M059J (cell line): ENCODE data around the gene SLC9A9. TPM values are rescaled to one million over a fixed set of nuclear protein-coding genes. Genes with fewer than 3 reads are reported as not detected.
"Not testable (repeated sequence)": the region's sequence is repeated elsewhere in the genome, so short reads cannot be mapped to it uniquely, and the experiment has no call there.

Experiments used
- DNase-seq: peaks from one replicate; pipeline ENCODE4 v3.0.0-alpha.2; 2012; ENCODE audit warnings: low read depth
- total RNA-seq: library from RNA; depleted of rRNA; stranded (reverse); fragments of >200 nt; shearing (Covaris generic); gene quantifications from 2 replicates; pipeline ENCODE4 v1.2.3, GENCODE V29; 2014

The SLC9A9 gene
- total RNA-seq, 1 experiment from 2014 or later, result 0.10 TPM

DNA sequence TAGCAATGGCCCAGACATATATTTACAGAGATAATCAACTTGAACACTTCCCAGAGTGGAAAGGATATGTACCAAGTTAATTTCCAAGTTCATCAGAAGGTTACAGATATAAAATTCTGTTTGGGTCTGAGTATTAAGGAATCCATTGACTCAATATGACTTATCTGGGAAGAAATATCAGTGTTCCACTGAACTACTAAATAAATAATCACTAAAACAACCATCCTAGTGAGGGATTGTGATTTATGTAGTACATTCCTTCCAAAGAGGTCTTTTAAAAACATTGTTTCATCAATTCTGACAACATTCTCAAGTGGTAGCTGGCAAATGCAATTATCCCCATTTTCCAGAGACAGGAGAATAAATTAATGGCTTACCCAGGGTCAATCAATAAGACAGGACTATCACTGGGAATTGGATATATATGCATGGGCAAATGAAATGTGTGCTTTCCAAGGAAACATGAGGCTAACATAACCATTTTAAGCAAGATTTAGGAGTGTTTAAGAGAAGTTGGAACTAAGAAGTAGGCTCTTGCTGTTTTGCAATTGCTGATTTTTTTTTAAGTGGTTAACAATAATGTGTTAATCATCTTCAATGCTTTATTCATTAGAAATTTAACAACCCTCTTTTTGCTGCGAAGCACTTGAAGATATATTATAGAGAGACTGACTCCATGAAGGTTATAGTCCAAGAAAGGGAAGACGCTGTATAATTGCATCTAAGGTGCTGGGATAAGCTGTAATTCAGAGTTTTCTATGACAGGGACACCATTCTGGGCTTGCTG is 37.9 kb downstream of the SLC9A9 start:
- DNase-seq, result no peak

DNA sequence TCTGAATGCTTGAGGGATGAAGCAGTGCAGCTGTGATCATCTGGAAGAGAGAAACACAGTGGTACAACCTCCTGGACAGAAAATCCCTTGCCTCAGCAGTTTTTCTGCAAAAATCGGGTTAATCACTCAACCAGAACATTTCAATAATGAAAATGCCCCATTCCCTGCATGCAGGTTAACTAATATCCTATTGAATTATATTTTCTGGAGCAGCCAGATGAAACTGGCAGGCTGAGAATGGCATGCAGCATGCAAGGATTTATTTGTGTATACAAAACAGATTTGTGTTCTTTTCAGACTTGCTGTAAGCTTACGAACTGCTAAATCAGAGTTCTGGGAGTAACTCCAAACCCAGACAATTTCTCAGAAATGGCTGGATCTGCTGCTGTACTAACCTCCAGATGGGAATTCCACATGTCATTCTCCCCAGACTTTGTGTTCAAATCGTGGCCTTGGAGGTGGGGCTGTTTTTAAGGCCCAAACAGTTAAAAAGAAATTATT is 39.1 kb downstream of the SLC9A9 start:
- no peak for DNase-seq

DNA sequence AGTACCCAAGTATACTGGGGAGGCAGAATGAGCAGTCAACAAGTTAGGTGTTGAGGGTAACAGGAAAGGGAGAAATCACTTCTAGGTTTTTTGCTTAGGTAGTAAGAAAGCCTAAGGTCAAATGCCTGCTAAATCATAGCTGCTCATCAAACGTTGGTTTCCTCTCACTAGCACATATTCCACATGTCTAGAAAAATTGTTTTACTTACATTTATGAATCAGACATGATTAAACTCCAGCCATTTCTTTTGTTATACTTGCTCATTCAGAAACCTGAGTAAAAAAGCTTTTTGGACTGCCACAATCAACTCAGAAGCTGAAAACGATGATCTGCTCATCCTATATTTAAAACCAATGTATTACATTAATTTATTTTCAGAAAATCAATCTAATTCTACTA is 40.2 kb downstream of the SLC9A9 start:
- no peak for DNase-seq

DNA sequence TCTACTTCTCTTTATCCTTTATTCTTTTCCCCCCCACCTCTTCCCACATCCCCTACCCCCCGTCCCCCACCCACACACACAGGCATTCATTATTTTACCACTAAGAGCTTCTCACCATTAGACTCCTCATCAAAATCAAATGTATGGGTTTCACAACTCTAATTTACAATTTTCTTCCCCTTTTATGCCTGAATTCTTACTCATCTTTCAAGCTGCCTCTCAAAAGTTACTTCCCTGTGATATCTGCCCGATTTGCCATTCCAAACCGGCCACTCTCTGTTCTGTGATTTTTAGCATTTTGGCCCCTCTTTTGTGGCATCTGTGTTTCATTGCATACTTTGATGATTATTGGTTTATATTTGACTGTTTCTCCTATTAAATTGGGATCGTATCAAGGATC is 42.2 kb downstream of the SLC9A9 start:
- DNase-seq, result no peak

DNA sequence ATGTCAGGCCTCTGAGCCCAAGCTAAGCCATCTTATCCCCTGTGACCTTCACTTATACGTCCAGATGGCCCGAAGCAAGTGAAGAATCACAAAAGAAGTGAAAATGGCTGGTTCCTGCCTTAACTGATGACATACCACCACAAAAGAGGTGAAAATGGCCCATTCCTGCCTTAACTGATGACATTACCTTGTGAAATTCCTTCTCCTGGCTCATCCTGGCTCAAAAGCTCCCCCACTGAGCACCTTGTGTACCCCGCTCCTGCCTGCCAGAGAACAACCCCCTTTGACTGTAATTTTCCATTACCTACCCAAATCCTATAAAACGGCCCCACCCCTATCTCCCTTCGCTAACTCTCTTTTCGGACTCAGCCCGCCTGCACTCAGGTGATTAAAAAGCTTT is 42.8 kb downstream of the SLC9A9 start:
- not testable (repeated sequence) for DNase-seq

DNA sequence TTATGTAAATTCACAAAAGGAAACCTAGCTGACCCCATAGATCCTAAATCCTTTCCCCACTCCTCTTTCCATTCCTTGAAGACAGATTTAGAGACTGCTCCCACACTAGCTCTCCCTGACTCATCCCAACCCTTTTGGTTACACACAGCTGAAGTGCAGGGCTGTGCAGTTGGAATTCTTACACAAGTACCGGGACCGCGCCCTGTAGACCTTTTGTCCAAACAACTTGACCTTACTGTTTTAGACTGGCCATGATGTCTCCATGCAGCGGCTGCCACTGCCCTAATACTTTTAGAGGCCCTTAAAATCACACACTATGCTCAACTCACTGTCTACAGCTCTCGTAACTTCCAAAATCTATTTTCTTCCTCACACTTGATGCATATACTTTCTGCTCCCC is 47.2 kb downstream of the SLC9A9 start:
- DNase-seq, result not testable (repeated sequence)

DNA sequence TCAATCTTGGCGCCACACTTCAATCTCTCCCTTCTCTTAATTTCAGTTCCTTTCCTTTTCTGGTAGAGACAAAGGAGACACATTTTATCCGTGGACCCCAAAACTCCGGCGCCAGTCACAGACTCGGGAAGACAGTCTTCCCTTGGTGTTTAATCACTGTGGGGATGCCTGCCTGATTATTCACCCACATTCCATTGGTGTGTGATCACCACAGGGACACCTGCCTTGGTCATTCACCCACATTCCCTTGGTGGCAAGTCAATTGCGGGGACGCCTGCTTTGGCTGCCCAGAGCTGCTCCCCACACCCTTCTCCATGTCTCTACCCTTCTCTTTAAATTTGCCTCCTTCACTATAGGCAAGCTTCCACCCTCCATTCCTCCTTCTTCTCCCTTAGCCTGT is 50.1 kb downstream of the SLC9A9 start:
- DNase-seq, result peak; percentile 30

DNA sequence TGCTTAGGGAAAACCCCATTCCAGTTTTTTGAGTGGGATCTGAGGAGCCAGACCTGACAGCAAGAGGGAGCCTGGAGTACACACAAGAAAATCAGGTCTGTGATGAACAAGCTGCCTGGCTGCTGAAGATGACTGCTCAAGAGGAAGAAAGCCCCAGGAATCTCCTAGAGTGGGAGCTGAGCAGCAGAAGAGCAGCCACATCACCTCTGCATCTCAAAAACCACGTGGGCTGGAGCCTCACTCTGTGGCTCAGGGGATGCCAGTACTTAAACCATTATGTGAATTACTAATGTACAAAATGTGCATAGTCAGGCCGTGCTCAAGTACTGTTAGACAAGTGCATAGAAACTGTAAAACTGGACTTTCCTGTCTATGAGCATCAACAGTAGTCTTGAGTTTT is 52.4 kb downstream of the SLC9A9 start:
- no peak for DNase-seq

DNA sequence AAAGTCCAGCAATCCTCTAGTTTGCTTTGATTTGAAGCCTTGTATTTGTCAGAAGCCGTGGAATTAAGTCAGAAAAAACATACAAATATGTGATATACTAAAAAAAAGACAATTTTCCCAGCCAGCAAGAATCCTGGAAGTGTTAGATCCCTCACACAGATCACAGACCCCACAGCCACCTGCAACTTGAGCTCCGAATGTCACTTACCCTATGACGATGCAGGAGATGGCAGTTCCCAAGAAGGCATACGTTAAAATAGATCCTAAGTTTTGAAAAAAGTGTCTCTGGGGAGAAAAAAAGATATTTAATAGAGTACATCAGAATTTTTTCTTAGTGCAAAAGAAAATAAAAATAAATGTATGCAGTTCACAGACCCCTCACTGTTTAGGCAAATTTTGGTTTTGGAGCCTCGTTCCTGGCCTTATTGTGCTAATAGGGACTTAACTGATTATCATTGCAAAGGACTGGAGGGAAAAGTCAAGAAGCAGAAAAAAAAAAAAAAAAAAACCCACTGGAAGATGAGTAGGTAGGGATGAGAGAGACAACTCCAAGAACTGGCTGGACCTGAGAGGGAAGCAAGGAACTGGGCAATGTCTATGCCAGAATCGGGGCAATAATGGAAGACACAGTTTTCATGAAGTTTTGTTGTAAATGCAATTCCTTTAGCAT is 53.3 kb downstream of the SLC9A9 start:
- DNase-seq, result no peak

DNA sequence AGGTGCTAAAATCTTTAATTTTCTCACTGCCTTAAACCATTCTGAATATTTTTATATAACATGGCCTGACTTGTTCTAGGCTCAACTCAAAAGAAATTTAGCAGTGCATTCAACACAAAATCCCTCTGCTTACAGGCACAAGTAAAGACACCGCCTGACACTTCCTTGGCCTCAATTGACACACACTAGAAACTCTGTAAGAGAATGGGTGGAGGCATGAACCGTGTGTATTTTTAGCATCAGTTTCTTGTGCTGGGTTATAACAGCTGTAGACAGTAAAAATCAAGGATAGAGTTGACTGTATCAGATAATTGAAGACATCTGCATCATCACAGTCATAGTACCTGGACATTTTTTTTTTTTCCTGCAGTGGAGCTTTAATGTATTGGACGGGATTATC is 54.3 kb downstream of the SLC9A9 start:
- no peak for DNase-seq

DNA sequence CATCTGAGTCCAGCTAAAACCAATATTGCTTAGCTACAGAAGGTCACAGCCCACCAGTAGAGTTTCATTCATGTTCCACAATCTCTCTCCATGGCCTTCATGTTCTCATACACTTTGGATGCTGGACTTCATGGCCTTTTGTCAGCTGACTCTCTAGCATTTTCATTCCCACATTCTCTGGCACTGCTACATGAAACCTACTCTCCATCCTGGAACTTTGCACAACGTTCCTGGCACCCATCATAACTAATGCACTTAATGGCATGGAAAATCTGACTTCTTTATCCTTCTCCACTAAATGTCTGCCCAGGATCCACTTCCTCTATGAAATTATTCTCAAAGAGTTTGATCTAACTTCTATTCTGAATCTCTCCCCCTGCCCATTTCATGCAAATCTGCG is 56.9 kb downstream of the SLC9A9 start:
- no peak for DNase-seq

DNA sequence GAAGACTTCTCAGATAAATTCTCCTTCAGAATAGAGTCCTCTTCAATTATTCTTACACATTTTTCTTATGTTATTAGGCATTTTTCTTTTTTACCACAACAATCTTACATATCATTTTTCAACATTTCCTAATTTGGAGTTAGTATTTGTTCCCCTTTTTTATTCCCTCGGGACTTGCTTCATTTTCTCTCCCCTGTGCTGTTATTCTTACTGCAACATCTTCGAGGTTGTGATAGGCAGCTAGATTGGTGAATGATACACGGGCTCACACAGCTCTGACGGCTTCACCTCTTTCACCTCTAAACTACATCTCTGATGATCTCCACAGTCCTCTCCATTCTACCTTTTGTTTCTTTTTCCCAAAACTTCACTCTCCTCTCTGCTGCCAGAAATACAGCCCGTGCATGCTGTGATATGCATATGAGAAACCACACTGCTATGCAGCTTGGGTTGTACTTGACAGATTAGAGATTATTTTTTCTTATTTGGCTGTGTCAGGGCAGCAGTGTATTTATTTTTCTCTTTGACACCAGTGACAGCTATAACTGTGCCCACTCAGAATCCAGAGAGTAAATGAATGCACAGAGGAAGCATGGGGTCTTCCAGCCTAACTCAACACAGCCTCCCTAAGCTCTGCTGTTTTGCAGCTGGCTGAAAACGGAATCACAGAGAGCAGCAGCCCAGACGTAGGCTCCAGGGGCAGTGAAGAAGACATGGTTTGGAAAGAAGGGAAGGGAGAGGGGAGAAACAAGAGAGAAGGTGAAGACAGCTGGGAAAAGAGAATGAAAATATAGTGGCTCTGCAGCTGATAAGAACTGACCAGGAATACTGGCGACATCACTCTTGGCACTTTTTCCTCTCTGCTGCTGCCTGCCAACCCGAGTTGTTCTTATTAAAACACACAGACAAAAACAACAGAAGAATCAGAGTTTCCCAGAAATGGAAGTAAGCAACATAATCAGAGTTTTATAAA is 61.8 kb downstream of the SLC9A9 start:
- no peak for DNase-seq

DNA sequence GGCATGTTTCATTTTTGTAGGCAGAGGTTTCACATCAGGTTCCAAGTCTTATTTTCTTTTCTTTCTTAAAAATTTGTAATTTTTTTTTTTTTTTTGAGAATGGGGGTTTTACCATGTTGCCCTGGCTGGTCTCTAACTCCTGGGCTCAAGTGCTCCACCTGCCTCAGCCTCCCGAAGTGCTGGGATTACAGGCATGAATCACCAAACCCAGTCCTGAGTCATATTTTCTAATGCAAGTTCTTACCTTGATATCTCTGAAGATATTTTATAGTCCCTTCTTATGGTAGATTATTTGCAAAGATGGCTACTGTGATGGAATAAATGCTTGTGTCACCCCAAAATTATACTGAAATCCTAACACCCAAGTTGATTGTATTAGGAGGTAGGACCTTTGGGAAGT is 63.8 kb downstream of the SLC9A9 start:
- no peak for DNase-seq

DNA sequence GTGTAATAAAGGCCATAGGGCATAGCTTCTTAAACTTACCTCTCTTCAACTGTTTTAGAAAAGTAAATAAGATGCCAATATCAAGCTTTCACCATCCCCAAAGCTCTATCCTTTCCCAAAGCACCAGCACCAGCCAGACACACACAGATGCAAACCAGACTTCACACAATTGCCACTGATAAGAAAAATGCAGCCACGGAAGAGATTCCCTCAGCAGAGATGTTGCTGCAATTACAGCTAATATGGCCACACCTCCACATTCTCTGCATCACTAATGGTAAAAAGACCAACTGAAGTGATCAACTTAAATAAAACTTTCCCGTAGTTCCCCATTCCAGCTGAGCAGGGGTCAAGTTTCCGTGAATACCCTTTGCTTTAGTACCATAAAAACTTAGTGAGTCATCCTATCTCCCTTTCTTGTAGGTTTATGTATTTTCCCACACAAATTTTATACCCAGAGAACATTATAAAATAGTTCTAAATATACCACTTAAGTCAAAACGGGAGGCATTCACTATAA is 64.4 kb downstream of the SLC9A9 start:
- DNase-seq, result no peak

DNA sequence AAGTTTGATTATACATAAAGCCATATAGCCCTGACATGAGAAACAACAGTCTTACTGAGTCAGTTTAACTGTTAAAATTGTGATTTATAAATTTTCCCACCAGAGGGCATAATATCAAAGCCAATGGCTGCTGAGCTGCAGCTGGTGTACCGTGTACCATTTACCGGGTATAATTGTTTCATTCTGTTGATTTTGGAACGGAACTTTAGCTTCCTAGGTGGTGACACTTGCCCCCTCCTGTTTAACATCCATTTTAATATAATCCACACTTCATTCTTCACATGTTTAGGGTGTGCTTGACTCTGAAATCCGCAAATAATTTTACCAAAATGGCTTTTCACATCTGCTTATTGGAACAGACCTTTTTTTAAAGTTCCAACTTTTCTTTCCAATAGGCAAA is 72.8 kb downstream of the SLC9A9 start:
- DNase-seq, result peak; percentile 26

DNA sequence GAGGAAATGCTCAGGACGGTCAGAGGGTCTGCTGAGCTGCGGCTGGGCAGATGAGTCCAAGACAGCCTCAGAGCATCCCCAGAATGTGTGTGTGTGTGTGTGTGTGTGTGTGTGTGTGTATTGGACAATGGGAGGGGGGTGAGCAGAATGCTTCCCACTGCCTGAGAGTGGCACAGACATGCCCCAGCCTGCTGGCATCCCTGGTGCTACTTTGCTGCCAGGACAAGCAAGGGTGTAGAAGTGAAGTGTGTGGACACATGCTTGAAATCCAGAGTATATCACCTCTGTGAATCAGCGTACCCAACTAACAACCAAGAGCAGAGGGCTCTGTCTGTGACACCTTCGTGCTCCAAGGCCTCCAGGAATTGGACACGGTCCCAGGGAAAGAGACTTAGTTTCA is 76.3 kb downstream of the SLC9A9 start:
- DNase-seq, result no peak

DNA sequence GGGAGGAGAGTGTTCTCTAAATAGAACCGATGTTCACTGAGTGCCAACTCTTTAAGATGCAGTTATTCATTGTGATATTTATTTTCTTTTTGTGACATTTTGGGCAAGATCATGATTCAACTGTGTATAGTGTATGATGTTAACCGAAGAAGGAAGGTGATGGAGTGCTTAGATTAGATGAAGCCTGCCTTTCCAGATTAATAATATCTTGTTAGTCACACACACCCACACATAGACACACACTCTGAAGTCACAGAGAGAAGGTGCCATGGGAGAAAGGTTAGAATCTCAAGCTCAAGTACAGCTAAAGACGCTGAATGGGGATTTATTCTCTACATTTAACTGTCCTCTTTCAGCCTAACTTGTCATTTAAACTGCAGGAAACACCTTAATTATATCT is 77.0 kb downstream of the SLC9A9 start:
- DNase-seq, result no peak

DNA sequence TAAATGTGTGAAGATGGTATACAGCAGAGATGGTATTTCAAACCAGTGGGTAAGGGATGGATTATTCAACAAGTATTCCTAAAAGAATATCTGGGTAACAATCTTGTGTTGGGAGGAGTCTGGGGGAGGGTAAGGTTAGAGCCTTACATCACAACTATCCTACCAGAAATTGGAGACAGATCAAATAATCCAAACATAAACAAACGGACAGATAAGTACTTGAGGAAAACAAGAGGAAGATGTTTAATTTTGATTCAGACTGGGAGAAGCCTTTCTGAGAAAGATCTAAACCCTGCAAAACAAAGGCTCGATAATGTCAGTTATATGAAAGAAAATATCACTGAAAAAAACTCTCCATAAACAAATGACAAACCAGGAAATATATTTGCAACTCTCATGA is 77.9 kb downstream of the SLC9A9 start:
- no peak for DNase-seq

DNA sequence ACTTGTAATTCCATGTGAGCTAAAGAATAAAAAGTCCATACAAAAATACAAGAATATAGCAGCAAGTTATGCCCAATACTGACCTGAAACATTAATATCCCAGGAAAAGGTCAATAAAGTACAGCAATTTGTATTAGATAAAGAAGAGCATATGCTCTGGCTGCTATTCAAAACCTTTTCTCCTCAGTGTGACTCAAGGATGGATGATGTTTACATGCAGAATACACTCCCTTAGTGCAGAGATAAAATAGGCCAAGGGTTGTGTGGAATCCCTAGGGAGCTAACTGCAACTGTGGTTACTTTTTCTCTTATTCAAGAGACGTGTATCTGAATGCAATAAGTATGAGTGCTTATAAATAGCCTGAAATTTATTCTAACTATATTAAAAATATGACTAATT is 78.7 kb downstream of the SLC9A9 start:
- no peak for DNase-seq

DNA sequence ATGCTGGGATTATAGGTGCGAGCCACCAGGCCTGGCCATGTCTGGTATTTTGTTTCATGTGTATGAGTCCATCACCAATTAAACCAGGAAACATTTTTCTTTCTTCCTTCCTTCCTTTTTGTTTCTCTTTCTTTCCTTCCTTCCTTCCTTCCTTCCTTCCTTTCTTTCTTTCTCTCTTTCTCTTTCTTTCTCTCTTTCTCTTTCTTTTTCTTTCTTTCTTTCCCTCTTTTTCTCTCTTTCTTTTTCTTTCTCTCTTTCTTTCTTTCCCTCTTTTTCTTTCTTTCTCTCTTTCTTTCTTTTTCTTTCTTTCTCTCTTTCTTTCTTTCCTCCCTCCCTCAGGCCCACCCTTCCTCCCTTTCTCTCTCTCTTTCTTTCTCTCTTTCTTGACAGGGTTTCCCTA is 83.4 kb downstream of the SLC9A9 start:
- no peak for DNase-seq

DNA sequence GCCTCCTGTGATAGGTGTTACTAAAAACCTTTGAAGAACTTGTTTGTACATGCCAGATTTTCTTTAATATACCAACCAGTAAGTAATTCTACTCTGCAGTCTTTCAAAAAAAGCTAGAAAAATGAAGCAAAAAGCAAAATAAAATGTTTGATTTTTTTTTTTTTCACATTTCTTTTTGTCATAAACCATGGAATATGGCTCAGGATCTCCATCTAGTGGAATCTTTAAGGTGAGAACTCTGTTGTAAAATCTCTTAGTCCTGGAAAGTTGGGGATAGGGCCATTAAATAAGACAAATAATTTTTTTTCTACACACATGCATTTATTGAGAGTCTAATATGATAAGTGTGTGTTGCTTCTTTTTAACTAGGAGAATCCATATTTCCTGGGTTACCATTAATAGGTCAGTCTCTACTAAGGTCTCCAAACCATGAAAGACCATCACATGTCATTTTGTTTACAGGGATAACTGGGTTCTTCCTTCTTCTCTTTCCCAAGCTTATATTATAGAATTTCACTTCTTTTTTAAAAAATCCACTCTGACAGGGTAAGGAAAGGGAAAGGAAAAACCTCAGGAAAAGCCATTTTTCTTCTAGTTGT is 84.6 kb downstream of the SLC9A9 start:
- peak; percentile 11 for DNase-seq

DNA sequence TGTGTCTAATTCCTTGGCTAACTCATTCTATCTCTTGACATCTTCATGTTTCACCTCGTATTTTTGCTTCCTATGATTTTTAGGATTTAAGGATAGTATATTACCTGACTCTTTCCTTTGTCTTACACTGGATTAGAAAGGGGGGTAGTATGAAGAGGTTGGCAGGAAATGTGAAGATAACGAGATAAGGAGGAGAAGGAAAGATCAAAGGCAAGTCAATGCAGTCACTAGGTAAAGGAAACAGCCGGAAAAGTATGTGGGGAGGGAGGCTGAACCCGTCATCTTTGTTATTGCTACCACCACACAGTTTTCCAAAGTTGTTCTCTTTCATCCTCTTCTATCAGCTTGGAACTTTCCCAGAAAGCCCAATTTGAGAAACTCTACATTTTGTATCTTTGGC is 90.6 kb downstream of the SLC9A9 start:
- no peak for DNase-seq
